Loucy (cell line): ENCODE data around the gene TIAM1.

Source experiments
- EZH2phosphoT487 ChIP-seq: fragments of 200-600 bp; IDR thresholded peaks from 2 replicates; pipeline ENCODE4 v1.6.1; 2018; ENCODE audit warnings: antibody characterized with exemption, mild to moderate bottlenecking, moderate library complexity, borderline replicate concordance
- TF ChIP-seq, protein P1 (sequence below): fragments of 200-600 bp; sonication (generic); conservative IDR thresholded peaks from 2 replicates; pipeline ENCODE4 v1.5.1; 2014; ENCODE audit warnings: mild to moderate bottlenecking, antibody characterized with exemption, low read length

DNA sequence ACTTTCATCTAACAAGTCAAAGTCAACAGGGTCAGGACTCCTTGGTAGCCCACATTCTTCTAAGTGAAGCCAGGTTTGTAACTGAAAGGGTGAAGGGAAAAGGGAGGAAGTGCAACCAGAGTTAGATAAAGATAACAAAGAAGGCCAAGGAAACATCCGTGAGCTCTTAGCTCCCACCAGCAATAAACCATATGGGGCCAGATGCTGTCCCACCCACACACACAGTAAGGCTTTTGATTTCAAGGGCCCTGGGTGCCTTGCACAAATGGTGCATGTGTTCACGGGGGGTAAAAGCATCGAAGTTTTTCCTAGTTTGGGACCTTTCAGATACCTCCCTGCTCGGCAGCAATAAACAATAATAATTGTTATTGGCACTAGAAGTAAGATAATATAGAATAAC lies 5.1 kb upstream of the TIAM1 start:
- TF ChIP-seq EZH2phosphoT487, result no peak
- TF ChIP-seq, protein P1, sequence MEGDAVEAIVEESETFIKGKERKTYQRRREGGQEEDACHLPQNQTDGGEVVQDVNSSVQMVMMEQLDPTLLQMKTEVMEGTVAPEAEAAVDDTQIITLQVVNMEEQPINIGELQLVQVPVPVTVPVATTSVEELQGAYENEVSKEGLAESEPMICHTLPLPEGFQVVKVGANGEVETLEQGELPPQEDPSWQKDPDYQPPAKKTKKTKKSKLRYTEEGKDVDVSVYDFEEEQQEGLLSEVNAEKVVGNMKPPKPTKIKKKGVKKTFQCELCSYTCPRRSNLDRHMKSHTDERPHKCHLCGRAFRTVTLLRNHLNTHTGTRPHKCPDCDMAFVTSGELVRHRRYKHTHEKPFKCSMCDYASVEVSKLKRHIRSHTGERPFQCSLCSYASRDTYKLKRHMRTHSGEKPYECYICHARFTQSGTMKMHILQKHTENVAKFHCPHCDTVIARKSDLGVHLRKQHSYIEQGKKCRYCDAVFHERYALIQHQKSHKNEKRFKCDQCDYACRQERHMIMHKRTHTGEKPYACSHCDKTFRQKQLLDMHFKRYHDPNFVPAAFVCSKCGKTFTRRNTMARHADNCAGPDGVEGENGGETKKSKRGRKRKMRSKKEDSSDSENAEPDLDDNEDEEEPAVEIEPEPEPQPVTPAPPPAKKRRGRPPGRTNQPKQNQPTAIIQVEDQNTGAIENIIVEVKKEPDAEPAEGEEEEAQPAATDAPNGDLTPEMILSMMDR, result no peak
